SK-N-MC (cell line): ENCODE measurements around the gene DPPA4.
"Not testable (repeated sequence)": the region's sequence is repeated elsewhere in the genome, so short reads cannot be mapped to it uniquely, and the experiment has no call there.

Experiments
- DNase-seq: peaks from one replicate; pipeline ENCODE4 v3.0.0-alpha.2; 2011; ENCODE audit warnings: low read depth, low spot score
- H3K27ac ChIP-seq: fragments of 200-600 bp; sonication (generic); 2 replicates; pipeline ENCODE4 v1.5.1; 2016; ENCODE audit warnings: mixed run types
- H3K36me3 ChIP-seq: fragments of 200-600 bp; sonication (generic); 2 replicates; pipeline ENCODE4 v1.6.1; 2017; ENCODE audit warnings: antibody characterized with exemption, low read length, mixed read lengths; ENCODE audit not compliant: insufficient read depth
- H3K4me3 ChIP-seq: fragments of 200-600 bp; sonication (generic); 2 replicates; pipeline ENCODE4 v1.5.1; 2016
- H3K9ac ChIP-seq: fragments of 200-600 bp; sonication (generic); 2 replicates; pipeline ENCODE4 v1.8.0; 2017; ENCODE audit warnings: mixed run types, mixed read lengths; ENCODE audit not compliant: insufficient read length
- H3K9me3 ChIP-seq: fragments of 200-600 bp; sonication (generic); 2 replicates; pipeline ENCODE4 v1.6.1; 2017; ENCODE audit warnings: low read depth, mild to moderate bottlenecking, antibody characterized with exemption, low read length, moderate library complexity, mixed read lengths
- EZH2 ChIP-seq: fragments of 200-600 bp; sonication (generic); IDR thresholded peaks from one replicate; pipeline ENCODE4 v1.6.1; 2017; ENCODE audit warnings: antibody characterized with exemption
- FOXP2 ChIP-seq: optimal IDR thresholded peaks from 2 replicates; pipeline ENCODE3; 2011; ENCODE audit warnings: mild to moderate bottlenecking, moderate library complexity; ENCODE audit not compliant: insufficient read depth; ENCODE audit errors: extremely low read length, control extremely low read depth
- POLR2AphosphoS5 ChIP-seq: IDR thresholded peaks from 2 replicates; pipeline ENCODE4 v1.6.1; 2012; ENCODE audit warnings: mild to moderate bottlenecking, low read depth, low read length, borderline replicate concordance

DPPA4 gene

DNA sequence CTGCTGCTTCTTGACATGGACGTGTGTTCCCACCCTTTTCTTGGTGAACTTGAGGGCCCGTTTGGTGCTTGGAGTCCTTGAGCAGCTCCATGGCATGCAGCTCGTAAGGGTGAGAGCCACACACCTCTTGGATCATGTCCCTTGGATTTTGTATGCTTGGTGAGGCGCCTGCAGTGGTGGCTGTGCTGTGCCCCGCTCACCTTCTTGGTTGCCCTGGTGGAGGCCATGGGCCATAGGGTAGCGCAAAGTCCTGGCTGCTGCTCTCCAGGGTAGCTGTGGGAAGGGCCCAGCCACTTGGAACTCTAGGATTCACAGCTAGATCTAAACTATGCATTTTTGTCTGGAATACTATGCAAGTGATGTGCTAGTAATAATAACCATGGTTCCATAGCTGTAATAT lies 26.7 kb upstream of the DPPA4 start:
- no peak for DNase-seq
- Histone ChIP-seq H3K36me3 (no peaks in the 10 kb centered on the region), H3K27ac (no peak overlapping the region), H3K9ac (no peak overlapping the region), H3K4me3 (no peak overlapping the region), H3K9me3 (no peaks in the 10 kb centered on the region)
- TF ChIP-seq EZH2 (no peak), POLR2AphosphoS5 (no peak), FOXP2 (no peak)

- Histone ChIP-seq H3K9ac (no peak overlapping the region), H3K4me3 (no peak overlapping the region), H3K27ac (no peak overlapping the region), H3K36me3 (no peaks in the 10 kb centered on the region), H3K9me3 (no peaks in the 10 kb centered on the region)
- no peak for DNase-seq
- TF ChIP-seq FOXP2 (no peak), EZH2 (no peak), POLR2AphosphoS5 (no peak)
These were observed 26.3 kb upstream of the DPPA4 start for GRCh38 chr3:109363634-109364033.

DNA sequence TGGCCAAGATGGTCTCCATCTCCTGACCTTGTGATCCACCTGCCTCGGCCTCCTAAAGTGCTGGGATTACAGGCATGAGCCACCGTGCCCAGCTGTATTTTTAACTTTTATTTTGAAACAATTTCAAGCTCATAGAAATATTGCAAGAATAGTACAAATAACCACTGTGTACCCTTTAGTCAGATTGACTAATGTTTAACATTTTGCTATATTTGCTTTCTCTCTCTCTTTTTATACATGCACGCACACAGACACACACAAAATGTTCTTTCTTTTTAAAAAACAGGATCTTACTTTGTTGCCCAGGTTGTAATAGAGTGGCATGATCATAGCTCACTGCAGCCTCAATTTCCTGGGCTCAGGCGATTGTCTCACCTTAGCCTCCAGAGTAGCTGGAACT lies 25.5 kb upstream of the DPPA4 start:
- Histone ChIP-seq H3K9ac (no peak overlapping the region), H3K4me3 (no peak overlapping the region), H3K36me3 (no peaks in the 10 kb centered on the region), H3K9me3 (no peaks in the 10 kb centered on the region), H3K27ac (no peak overlapping the region)
- DNase-seq: no peak
- TF ChIP-seq FOXP2 (no peak), POLR2AphosphoS5 (no peak), EZH2 (no peak)

DNA sequence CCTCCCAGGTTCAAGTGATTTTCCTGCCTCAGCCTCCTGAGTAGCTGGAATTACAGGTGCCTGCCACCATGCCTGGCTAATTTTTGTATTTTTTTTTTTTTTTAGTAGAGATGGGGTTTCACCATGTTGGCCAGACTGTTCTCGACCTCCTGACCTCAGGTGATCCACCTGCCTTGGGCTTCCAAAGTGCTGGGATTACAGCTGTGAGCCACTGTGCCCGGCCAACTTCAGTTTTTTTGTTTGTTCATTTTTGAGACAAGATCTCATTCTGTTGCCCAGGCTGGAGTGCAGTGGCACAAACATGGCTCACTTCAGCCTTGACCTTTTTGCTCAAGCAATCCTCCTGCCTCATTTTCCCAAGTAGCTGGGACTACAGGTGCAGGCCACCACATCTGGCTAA lies 21.5 kb upstream of the DPPA4 start:
- H3K9me3 ChIP-seq, DNase-seq, H3K9ac ChIP-seq, H3K36me3 ChIP-seq, H3K4me3 ChIP-seq, H3K27ac ChIP-seq: not testable (repeated sequence)

- no peak for TF ChIP-seq FOXP2
- TF ChIP-seq EZH2: no peak
- TF ChIP-seq POLR2AphosphoS5: no peak
- Histone ChIP-seq H3K27ac (no peak overlapping the region), H3K36me3 (no peaks in the 10 kb centered on the region), H3K9ac (no peak overlapping the region), H3K4me3 (no peak overlapping the region), H3K9me3 (no peaks in the 10 kb centered on the region)
- no peak for DNase-seq
These were observed 19.3 kb upstream of the DPPA4 start for GRCh38 chr3:109356442-109357155.

DNA sequence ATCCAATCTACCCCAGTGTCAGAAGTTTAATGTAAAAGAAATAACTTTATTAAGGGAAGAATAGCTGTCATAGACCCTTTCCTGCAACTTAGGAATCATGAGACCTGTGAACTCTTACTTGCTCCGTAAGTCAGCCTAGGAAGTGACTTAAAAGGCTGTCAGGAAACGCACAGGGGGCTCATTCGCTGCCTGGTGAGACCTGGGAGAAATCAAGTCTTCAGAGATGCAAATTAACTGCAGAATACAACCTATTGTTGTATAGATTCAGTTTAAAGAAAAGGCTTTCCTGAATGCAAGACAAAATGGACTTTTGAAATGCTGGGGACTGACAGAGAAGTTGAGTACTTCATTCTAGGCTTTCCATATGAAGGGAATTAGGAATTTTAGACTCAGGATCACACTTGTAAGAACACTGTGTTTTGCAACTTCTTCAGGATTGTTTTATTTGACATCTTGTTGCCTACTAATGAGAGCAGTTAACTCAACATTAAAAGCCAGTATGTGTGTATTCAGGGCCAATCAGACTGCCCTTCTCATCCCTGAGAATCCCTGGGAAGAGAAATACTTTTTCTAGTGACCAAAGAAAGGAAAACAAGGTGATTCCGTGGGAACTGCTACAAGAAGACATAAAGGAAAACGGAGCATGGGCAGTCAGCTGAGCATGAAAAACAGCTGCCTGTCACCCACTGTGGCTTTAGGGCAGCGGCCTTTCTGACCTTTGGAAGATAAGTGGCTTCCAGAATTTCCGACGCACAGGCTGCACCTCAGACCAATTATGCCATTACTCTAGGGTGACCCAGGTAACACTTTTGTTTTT lies 18.5 kb upstream of the DPPA4 start:
- TF ChIP-seq FOXP2: no peak
- no peak for TF ChIP-seq EZH2
- no peak for TF ChIP-seq POLR2AphosphoS5
- Histone ChIP-seq H3K36me3 (no peaks in the 10 kb centered on the region), H3K9ac (no peak overlapping the region), H3K9me3 (no peaks in the 10 kb centered on the region), H3K27ac (no peak overlapping the region), H3K4me3 (no peak overlapping the region)
- no peak for DNase-seq

- no peak for TF ChIP-seq POLR2AphosphoS5
- no peak for TF ChIP-seq FOXP2
- no peak for TF ChIP-seq EZH2
- no peaks in the 10 kb centered on the region for H3K36me3 ChIP-seq
- DNase-seq: no peak
- no peak overlapping the region for H3K9ac ChIP-seq
- no peak overlapping the region for H3K4me3 ChIP-seq
- H3K9me3 ChIP-seq: no peaks in the 10 kb centered on the region
- no peak overlapping the region for H3K27ac ChIP-seq
These were observed 15.7 kb upstream of the DPPA4 start for GRCh38 chr3:109353057-109353456.

DNA sequence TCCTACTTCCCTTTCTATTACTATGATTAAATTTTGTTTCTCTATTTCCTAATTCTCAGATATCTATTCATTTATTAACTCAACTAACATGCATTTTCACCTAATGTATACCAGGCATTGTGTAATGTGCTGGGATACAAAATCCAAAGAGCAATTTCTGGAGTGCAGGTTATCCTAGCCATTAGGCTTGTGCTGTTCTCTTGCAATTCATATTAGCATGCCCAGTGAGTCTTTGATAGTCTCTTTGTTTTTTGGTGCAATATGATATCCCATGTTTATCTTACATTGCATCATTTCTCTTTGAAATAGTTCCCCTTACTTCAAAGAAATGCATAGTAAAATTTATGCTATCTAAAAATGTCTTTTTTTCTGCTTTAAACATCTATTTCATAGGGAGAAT lies 13.9 kb upstream of the DPPA4 start:
- TF ChIP-seq EZH2 (no peak), POLR2AphosphoS5 (no peak), FOXP2 (no peak)
- no peak overlapping the region for H3K4me3 ChIP-seq
- no peaks in the 10 kb centered on the region for H3K36me3 ChIP-seq
- H3K9me3 ChIP-seq: no peaks in the 10 kb centered on the region
- no peak for DNase-seq
- H3K9ac ChIP-seq: no peak overlapping the region
- no peak overlapping the region for H3K27ac ChIP-seq

DNA sequence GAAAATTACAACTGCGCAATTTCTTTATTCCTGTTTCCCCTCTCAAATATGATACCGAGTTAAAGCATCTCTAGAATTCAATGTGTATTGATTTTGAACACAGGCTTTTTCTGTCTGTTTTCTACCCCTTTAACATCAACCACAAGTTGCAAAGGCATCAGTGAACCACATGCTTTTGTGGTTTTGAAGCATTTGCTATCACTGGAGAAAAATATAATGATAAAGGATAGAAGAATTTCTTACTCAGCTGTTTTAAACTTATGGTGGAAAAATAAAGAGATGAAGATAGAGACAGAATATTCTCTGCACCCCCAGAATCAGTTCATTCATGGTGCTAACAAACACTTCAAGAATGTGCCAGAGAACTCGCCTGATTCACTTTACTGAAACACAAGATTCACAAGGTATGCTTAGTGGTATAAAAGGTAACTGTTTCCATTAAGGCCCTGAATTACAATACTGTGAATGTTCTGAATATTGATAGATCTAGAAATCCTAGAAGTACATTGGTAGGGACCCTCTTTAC lies 9.5 kb upstream of the DPPA4 start:
- H3K27ac ChIP-seq: 0 out of 2 replicates have a peak overlapping the region, but pooled peaks have one; percentile 42
- TF ChIP-seq POLR2AphosphoS5 (no peak), EZH2 (no peak), FOXP2 (no peak)
- H3K4me3 ChIP-seq: no peak overlapping the region
- H3K36me3 ChIP-seq: no peaks in the 10 kb centered on the region
- no peak overlapping the region for H3K9ac ChIP-seq
- DNase-seq: no peak
- H3K9me3 ChIP-seq: no peaks in the 10 kb centered on the region
